Breast epithelium (tissue), 4 donors: ENCODE measurements around the gene GLCE. TPM values are rescaled to one million over a fixed set of nuclear protein-coding genes. Genes with fewer than 3 reads are reported as not detected.
"Not testable (repeated sequence)": the region's sequence is repeated elsewhere in the genome, so short reads cannot be mapped to it uniquely, and the experiment has no call there.

Experiments used
- DNase-seq, 2 donors: peaks; one replicate each; pipeline ENCODE4 v3.0.0-alpha.2; 2019; ENCODE audit warnings: low spot score in 2 of 2
- H3K27ac ChIP-seq, 2 donors: fragments of 200-600 bp; sonication (generic) in 1 of 2; one replicate each; pipeline ENCODE4 v1.5.1; 2016 to 2019; ENCODE audit warnings: mild to moderate bottlenecking in 1 of 2
- H3K27me3 ChIP-seq, 2 donors: fragments of 200-600 bp; sonication (generic) in 1 of 2; one replicate each; pipeline versions ENCODE4 v1.5.1 to v1.6.0; 2017 to 2019; ENCODE audit warnings: control low read depth in 1 of 2, mild to moderate bottlenecking in 1 of 2
- H3K36me3 ChIP-seq: fragments of 200-600 bp; one replicate; pipeline ENCODE4 v1.5.1; 2019
- H3K4me1 ChIP-seq, 2 donors: fragments of 200-600 bp; sonication (generic); one replicate each; pipeline ENCODE4 v1.5.1; 2016 to 2019; ENCODE audit warnings: control low read depth in 1 of 2
- H3K4me3 ChIP-seq, 3 donors: fragments of 200-600 bp; sonication (generic); 1 replicate in 2 of 3; 2 replicates in 1 of 3; pipeline ENCODE4 v1.5.1; 2016 to 2019; ENCODE audit warnings: mild to moderate bottlenecking in 3 of 3, moderate library complexity in 2 of 3
- H3K9me3 ChIP-seq, 2 donors: fragments of 200-600 bp; sonication (generic) in 1 of 2; one replicate each; pipeline ENCODE4 v1.5.1; 2016 to 2019; ENCODE audit warnings: control low read depth in 1 of 2
- CTCF ChIP-seq, 3 donors: fragments of 450-650 bp; IDR thresholded peaks; one replicate each; pipeline ENCODE4 v1.5.1; 2016 to 2017; ENCODE audit warnings: antibody characterized with exemption in 3 of 3, mild to moderate bottlenecking in 3 of 3, moderate library complexity in 3 of 3
- POLR2A ChIP-seq: fragments of 450-650 bp; IDR thresholded peaks from one replicate; pipeline ENCODE4 v1.6.1; 2016; ENCODE audit warnings: antibody characterized with exemption, mild to moderate bottlenecking, moderate library complexity
- POLR2AphosphoS5 ChIP-seq, 3 donors: sonication (generic); formaldehyde crosslinking; IDR thresholded peaks; one replicate each; pipeline ENCODE4 v1.6.1; 2017; ENCODE audit warnings: antibody characterized with exemption in 3 of 3
- intact Hi-C: fragments of 100-400 bp; cut with DNase I; formaldehyde crosslinking; loops from one replicate; pipeline ENCODE4 v1.15.1; 2023; ENCODE audit warnings: low total_unique reads
- total RNA-seq, 3 donors: library from RNA; depleted of rRNA; stranded (reverse); fragments of >200 nt; gene quantifications; one replicate each; pipeline ENCODE4 v1.1.0, GENCODE V29; 2016

The GLCE gene
- total RNA-seq, 3 donors from 2014 or later: 15.0 to 52.2 (median 28.8) TPM

GRCh38 chr15:69165637-69166025 is 5.2 kb downstream of the GLCE start:
- H3K4me1 ChIP-seq: peaks cover 0 to 1% of the 10 kb centered on the region in 2 donors
- H3K9me3 ChIP-seq: no peaks in the 10 kb centered on the region
- H3K27ac ChIP-seq: no peak overlapping the region
- no peak overlapping the region for H3K4me3 ChIP-seq
- TF ChIP-seq POLR2AphosphoS5 (IDR thresholded peaks at IDR 0.05): no peak
- TF ChIP-seq POLR2A: no peak
- no peak for TF ChIP-seq CTCF (IDR thresholded peaks at IDR 0.05)
- DNase-seq: no peak
- H3K36me3 ChIP-seq: no peaks in the 10 kb centered on the region
- no peaks in the 10 kb centered on the region for H3K27me3 ChIP-seq
- intact Hi-C loops: no loop called here

GRCh38 chr15:69167218-69167846 is 6.9 kb downstream of the GLCE start:
- Histone ChIP-seq H3K36me3 (no peaks in the 10 kb centered on the region), H3K4me3 (no peak overlapping the region), H3K27ac (no peak overlapping the region), H3K9me3 (no peaks in the 10 kb centered on the region), H3K27me3 (no peaks in the 10 kb centered on the region), H3K4me1 (peaks cover 0 to 4% of the 10 kb centered on the region in 2 donors)
- TF ChIP-seq POLR2AphosphoS5 (IDR thresholded peaks at IDR 0.05): no peak
- no peak for TF ChIP-seq POLR2A
- no peak for TF ChIP-seq CTCF (IDR thresholded peaks at IDR 0.05)
- intact Hi-C loops: no loop called here
- no peak for DNase-seq

GRCh38 chr15:69168361-69168760 is 7.9 kb downstream of the GLCE start:
- DNase-seq, H3K36me3 ChIP-seq, H3K27me3 ChIP-seq, H3K27ac ChIP-seq, H3K9me3 ChIP-seq, H3K4me3 ChIP-seq, intact Hi-C loops, H3K4me1 ChIP-seq: not testable (repeated sequence)

- DNase-seq: not testable (repeated sequence)
These were observed 9.1 kb downstream of the GLCE start for GRCh38 chr15:69169540-69169939.

GRCh38 chr15:69170597-69170996 is 10.2 kb downstream of the GLCE start:
- no peaks in the 10 kb centered on the region for H3K9me3 ChIP-seq
- no peak overlapping the region for H3K4me3 ChIP-seq
- no peak overlapping the region for H3K27ac ChIP-seq
- DNase-seq: no peak
- peaks cover 0 to 4% of the 10 kb centered on the region in 2 donors for H3K4me1 ChIP-seq
- intact Hi-C loops: no loop called here
- TF ChIP-seq POLR2AphosphoS5 (IDR thresholded peaks at IDR 0.05): no peak
- TF ChIP-seq CTCF (IDR thresholded peaks at IDR 0.05): no peak
- no peak for TF ChIP-seq POLR2A
- H3K27me3 ChIP-seq: no peaks in the 10 kb centered on the region
- H3K36me3 ChIP-seq: no peaks in the 10 kb centered on the region

More at GRCh38 chr15:69169540-69169939, 9.1 kb downstream of the GLCE start:
- H3K4me1 ChIP-seq, H3K36me3 ChIP-seq, H3K27ac ChIP-seq, H3K4me3 ChIP-seq, H3K27me3 ChIP-seq, H3K9me3 ChIP-seq, intact Hi-C loops: not testable (repeated sequence)

GRCh38 chr15:69172847-69173246 is 12.4 kb downstream of the GLCE start:
- DNase-seq: no peak
- no peaks in the 10 kb centered on the region for H3K27me3 ChIP-seq
- H3K4me1 ChIP-seq: peaks cover 0 to 4% of the 10 kb centered on the region in 2 donors
- intact Hi-C loops: no loop called here
- H3K9me3 ChIP-seq: no peaks in the 10 kb centered on the region
- no peak overlapping the region for H3K4me3 ChIP-seq
- H3K27ac ChIP-seq: no peak overlapping the region
- H3K36me3 ChIP-seq: no peaks in the 10 kb centered on the region
- TF ChIP-seq CTCF (IDR thresholded peaks at IDR 0.05) (no peak), POLR2AphosphoS5 (IDR thresholded peaks at IDR 0.05) (no peak), POLR2A (no peak)
